ENCODE data around the gene PLPP3. TPM values are rescaled to one million over a fixed set of nuclear protein-coding genes. Genes with fewer than 3 reads are reported as not detected.

PLPP3 gene
- total RNA-seq, 4 donors from 2014 or later = 16.5 to 116 (median 33.5) TPM

DNA sequence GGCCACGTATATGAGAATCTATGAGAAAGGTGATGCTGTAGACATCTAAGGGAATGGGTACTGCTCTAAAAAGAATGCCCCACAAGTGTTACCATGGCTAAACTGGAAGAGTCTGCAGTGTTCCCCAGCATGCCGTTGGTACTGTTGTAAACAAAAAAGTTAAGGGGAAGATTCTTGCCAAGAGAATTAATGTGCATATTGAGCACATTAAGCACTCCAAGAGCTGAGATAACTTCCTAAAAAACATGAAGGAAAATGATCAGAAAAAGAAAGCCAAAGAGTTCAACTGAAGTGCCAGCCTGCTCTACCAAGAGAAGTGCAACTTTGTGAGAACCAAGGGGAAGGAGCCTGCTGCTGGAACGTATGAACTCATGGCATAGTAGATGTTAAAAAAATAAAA, 40.8 kb downstream of the PLPP3 start:
- Histone ChIP-seq H3K27me3 (no peaks in the 10 kb centered on the region), H3K27ac (no peak overlapping the region), H3K9me3 (no peaks in the 10 kb centered on the region), H3K36me3 (peaks cover 0 to 35% (median 13%) of the 10 kb centered on the region in 3 donors), H3K4me3 (no peak overlapping the region), H3K4me1 (peaks cover 8 to 79% (median 39%) of the 10 kb centered on the region in 3 donors)
- intact Hi-C loops (cut with DNase I) = no loop called here
- DNase-seq = no peak
- TF ChIP-seq POLR2A (IDR thresholded peaks at IDR 0.05) = no peak
- TF ChIP-seq, protein P1, sequence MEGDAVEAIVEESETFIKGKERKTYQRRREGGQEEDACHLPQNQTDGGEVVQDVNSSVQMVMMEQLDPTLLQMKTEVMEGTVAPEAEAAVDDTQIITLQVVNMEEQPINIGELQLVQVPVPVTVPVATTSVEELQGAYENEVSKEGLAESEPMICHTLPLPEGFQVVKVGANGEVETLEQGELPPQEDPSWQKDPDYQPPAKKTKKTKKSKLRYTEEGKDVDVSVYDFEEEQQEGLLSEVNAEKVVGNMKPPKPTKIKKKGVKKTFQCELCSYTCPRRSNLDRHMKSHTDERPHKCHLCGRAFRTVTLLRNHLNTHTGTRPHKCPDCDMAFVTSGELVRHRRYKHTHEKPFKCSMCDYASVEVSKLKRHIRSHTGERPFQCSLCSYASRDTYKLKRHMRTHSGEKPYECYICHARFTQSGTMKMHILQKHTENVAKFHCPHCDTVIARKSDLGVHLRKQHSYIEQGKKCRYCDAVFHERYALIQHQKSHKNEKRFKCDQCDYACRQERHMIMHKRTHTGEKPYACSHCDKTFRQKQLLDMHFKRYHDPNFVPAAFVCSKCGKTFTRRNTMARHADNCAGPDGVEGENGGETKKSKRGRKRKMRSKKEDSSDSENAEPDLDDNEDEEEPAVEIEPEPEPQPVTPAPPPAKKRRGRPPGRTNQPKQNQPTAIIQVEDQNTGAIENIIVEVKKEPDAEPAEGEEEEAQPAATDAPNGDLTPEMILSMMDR (IDR thresholded peaks at IDR 0.05) = no peak
- 63 to 70% methylated on average over 3 of the region's 3 CpGs for WGBS, 2 donors

DNA sequence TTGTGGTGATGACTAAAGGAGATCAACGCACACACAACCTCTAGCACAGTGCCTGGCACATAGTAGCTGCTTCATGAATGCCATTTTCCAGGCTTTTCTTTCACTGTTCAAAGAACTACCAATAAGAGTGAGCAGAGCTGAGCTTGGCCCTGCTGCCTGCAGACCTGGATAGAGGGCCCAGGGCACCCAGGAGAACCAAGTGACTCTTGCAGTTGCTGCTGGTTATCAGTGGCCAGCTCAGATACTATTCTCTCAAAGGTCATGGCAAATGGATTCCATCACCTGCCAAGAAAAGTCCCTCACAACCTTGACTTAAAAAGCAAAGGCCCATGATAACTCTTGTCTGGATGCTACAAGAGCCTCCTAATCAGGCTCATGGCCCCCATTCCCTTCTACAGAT, 41.7 kb downstream of the PLPP3 start:
- Histone ChIP-seq H3K4me3 (no peak overlapping the region), H3K4me1 (peaks cover 7 to 80% (median 40%) of the 10 kb centered on the region in 3 donors), H3K27me3 (no peaks in the 10 kb centered on the region), H3K27ac (no peak overlapping the region), H3K9me3 (no peaks in the 10 kb centered on the region), H3K36me3 (peaks cover 0 to 44% (median 13%) of the 10 kb centered on the region in 3 donors)
- intact Hi-C loops (cut with DNase I) = no loop called here
- DNase-seq = no peak
- WGBS, 2 donors = 60 to 100% methylated on average over 1 of the region's 1 CpG
- TF ChIP-seq POLR2A (IDR thresholded peaks at IDR 0.05) = no peak
- TF ChIP-seq, protein P1 (IDR thresholded peaks at IDR 0.05) = no peak

DNA sequence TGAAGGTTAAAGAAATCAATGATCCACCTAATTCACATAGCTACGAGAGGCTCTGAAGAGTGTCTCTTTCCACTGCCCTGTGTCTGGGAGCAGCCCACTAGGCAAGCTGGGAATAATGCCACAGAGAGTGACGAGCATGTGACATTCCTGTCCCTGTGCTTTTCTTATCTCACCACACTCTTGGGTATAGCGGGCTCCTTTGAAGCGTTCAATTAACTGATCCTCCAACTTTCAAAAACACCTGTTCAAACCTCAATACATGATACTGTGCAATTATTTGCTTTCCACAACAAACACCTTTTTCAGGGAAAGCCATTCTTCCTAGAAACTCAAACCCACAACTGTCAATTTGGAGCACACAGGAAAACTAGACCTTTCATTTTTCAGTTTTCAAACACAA, 43.4 kb downstream of the PLPP3 start:
- H3K9me3 ChIP-seq = no peaks in the 10 kb centered on the region
- no peak overlapping the region for H3K27ac ChIP-seq
- intact Hi-C loops (cut with DNase I) = no loop called here
- DNase-seq = no peak
- peaks cover 0 to 55% (median 13%) of the 10 kb centered on the region in 3 donors for H3K36me3 ChIP-seq
- WGBS, 2 donors = 71 to 81% methylated on average over 4 of the region's 4 CpGs
- no peaks in the 10 kb centered on the region for H3K27me3 ChIP-seq
- H3K4me1 ChIP-seq = peaks cover under 1 to 79% (median 27%) of the 10 kb centered on the region in 3 donors
- H3K4me3 ChIP-seq = no peak overlapping the region
- TF ChIP-seq, protein P1 (IDR thresholded peaks at IDR 0.05) = no peak
- TF ChIP-seq POLR2A (IDR thresholded peaks at IDR 0.05) = no peak

DNA sequence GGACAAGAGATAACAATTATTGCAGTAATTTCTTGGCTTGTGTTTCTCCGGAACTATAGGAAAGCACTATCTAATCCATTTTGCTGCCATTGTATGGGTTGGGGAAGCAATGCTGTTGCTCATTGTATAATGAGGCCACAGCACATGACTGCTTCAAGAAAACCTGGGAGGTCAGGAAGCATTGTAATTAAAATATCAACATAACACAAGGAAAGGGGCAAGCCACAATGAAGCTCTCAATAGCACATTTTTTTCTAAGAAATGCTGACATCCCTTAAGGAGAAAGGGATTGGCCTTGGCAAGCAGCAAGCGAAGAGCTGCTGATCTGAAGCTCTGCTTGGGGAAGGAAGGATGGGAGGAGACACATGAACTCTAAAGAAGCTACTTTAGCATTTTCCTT, 44.0 kb downstream of the PLPP3 start:
- Histone ChIP-seq H3K36me3 (peaks cover 0 to 55% (median 13%) of the 10 kb centered on the region in 3 donors), H3K27ac (no peak overlapping the region), H3K4me3 (no peak overlapping the region), H3K27me3 (no peaks in the 10 kb centered on the region), H3K9me3 (no peaks in the 10 kb centered on the region), H3K4me1 (peaks cover 0 to 74% (median 21%) of the 10 kb centered on the region in 3 donors)
- no peak for DNase-seq
- intact Hi-C loops (cut with DNase I) = no loop called here
- no peak for TF ChIP-seq POLR2A (IDR thresholded peaks at IDR 0.05)
- TF ChIP-seq, protein P1 (IDR thresholded peaks at IDR 0.05) = no peak
- 86 to 97% methylated on average over 2 of the region's 2 CpGs for WGBS, 2 donors

DNA sequence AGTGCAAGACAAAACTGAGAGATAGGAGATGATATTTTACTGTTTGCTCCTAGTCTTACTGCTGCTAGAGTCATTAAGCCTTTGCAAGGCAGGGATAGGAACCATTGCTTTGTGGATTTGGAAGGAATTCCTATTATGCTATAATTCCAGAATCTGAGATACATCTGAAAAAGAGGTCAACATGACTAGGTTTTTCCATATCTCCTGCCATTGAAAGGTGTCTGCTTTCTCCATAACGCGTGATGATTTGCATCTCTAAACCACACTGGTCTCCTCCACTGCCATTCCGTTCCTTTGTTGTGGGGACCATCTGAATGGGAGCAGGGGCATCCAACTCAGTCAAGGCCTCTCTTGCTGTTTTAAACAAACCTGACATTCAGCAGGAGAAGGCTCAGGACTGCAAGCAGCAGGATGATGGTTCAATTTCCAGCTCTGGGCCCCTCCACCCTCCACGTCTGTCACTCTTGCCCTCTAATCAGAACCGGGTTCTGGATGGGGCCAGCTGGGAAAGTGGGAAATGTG, 45.2 kb downstream of the PLPP3 start:
- TF ChIP-seq POLR2A (IDR thresholded peaks at IDR 0.05) = no peak
- TF ChIP-seq, protein P1 (IDR thresholded peaks at IDR 0.05) = no peak
- Histone ChIP-seq H3K4me3 (no peak overlapping the region), H3K4me1 (peaks cover 0 to 70% (median 9%) of the 10 kb centered on the region in 3 donors), H3K36me3 (peaks cover 0 to 55% (median 13%) of the 10 kb centered on the region in 3 donors), H3K27me3 (no peaks in the 10 kb centered on the region), H3K27ac (no peak overlapping the region), H3K9me3 (no peaks in the 10 kb centered on the region)
- DNase-seq = no peak
- WGBS, 2 donors = 88 to 93% methylated on average over 5 of the region's 5 CpGs
- intact Hi-C loops (cut with DNase I) = no loop called here

Data from esophagus squamous epithelium (tissue), 5 donors.